HEK293T (cell line): Measurements from ENCODE around the gene ST6GAL1.

Experiments
- CTCF ChIA-PET: fragments of 350-600 bp; formaldehyde crosslinking; extraction: SDS; loops from one replicate; lab custom pipeline; 2021; ENCODE audit warnings: antibody characterized with exemption, inconsistent platforms; lab: Yijun Ruan, JAX
- POLR2A ChIA-PET: fragments of 350-600 bp; formaldehyde crosslinking; extraction: SDS; loops from one replicate; lab custom pipeline; 2020; ENCODE audit warnings: antibody characterized with exemption, inconsistent platforms; lab: Yijun Ruan, JAX
- DNase-seq: peaks from one replicate; pipeline ENCODE4 v3.0.0; 2012; ENCODE audit warnings: mixed read lengths; ENCODE audit errors: extremely low spot score
- ARNT ChIP-seq: fragments of 450-650 bp; IDR thresholded peaks from 2 replicates; pipeline ENCODE4 v1.6.1; 2017; ENCODE audit warnings: mild to moderate bottlenecking
- BHLHE40 ChIP-seq: fragments of 450-650 bp; IDR thresholded peaks from 2 replicates; pipeline ENCODE4 v1.6.1; 2016; ENCODE audit warnings: mild to moderate bottlenecking, moderate library complexity, borderline replicate concordance
- CTBP1 ChIP-seq: fragments of 450-650 bp; IDR thresholded peaks from 2 replicates; pipeline ENCODE4 v1.6.1; 2016; ENCODE audit warnings: borderline replicate concordance
- ELF4 ChIP-seq: fragments of 450-650 bp; IDR thresholded peaks from 2 replicates; pipeline ENCODE4 v1.6.1; 2017; ENCODE audit warnings: antibody characterized with exemption
- FOXA1 ChIP-seq: fragments of 450-650 bp; IDR thresholded peaks from 2 replicates; pipeline ENCODE4 v1.6.1; 2016; ENCODE audit warnings: mild to moderate bottlenecking
- FOXK2 ChIP-seq: fragments of 450-650 bp; IDR thresholded peaks from 2 replicates; pipeline ENCODE4 v1.6.1; 2016; ENCODE audit warnings: mild to moderate bottlenecking
- FOXM1 ChIP-seq: fragments of 450-650 bp; IDR thresholded peaks from 2 replicates; pipeline ENCODE4 v1.6.1; 2017; ENCODE audit warnings: mild to moderate bottlenecking, borderline replicate concordance
- HDGF ChIP-seq: fragments of 450-650 bp; IDR thresholded peaks from 2 replicates; pipeline ENCODE4 v1.6.1; 2017; ENCODE audit warnings: antibody characterized with exemption, borderline replicate concordance
- L3MBTL2 ChIP-seq: fragments of 450-650 bp; conservative IDR thresholded peaks from 2 replicates; pipeline ENCODE4 v1.6.1; 2016; ENCODE audit warnings: mild to moderate bottlenecking
- LEF1 ChIP-seq: fragments of 450-650 bp; IDR thresholded peaks from 2 replicates; pipeline ENCODE4 v1.6.1; 2017; ENCODE audit warnings: mild to moderate bottlenecking, borderline replicate concordance
- NFRKB ChIP-seq: fragments of 450-650 bp; IDR thresholded peaks from 2 replicates; pipeline ENCODE4 v1.6.1; 2016; ENCODE audit warnings: mild to moderate bottlenecking, moderate library complexity
- SP1 ChIP-seq: fragments of 450-650 bp; IDR thresholded peaks from 2 replicates; pipeline ENCODE4 v1.6.1; 2017
- SUZ12 ChIP-seq: fragments of 450-650 bp; IDR thresholded peaks from 2 replicates; pipeline ENCODE4 v1.6.1; 2016; ENCODE audit warnings: mild to moderate bottlenecking
- TARDBP ChIP-seq: fragments of 450-650 bp; IDR thresholded peaks from 2 replicates; pipeline ENCODE4 v1.6.1; 2016
- ZNF384 ChIP-seq: fragments of 450-650 bp; IDR thresholded peaks from 2 replicates; pipeline ENCODE4 v1.6.1; 2016
- TF ChIP-seq, protein P1 (sequence below): fragments of 450-650 bp; IDR thresholded peaks from 2 replicates; pipeline ENCODE4 v1.6.1; 2016

Gene ST6GAL1

DNA sequence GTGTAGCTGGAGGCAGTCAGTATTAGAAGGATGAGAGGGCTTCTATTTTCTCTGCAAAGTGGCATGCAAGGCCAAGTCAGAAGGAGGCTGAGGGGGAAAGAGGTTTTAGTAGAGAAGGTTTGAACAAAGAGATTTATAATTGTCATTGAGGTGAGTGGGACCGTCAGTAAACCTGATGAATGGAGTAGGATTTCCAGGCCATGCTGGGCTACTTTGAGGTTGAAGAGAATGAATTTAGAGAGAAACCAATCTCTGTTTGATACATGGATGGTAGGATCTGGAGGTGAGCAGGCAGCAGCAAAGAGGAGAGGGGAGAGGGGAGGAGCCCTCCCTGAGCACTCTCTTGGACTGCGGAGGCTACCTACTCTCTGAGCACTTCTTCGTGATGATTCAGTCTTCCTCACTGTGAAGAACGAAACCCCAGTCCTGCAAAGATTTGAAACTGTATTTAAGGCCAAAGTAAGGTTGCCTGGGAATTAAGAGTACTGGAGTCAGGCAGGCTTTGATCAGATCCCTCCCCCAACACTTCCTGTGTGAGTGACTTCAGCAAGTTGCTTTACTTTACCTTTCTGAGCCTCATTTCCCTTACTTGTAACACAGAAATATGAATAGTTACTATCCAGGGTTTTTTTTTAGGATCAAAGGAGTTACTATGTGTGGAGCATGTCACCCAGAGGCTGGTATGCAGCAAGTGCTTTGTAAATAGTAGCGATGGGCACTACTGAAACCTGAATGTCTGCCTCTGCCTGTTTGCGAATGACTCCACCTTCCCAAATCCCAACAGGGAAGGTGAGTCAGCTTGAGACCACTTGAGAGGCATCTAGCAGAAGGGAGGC, 133.2 kb downstream of the ST6GAL1 start:
- ChIA-PET CTCF (no interaction called here), POLR2A (no interaction called here)
- DNase-seq = no peak
- TF ChIP-seq L3MBTL2 = no peak
- no peak for TF ChIP-seq SP1

DNA sequence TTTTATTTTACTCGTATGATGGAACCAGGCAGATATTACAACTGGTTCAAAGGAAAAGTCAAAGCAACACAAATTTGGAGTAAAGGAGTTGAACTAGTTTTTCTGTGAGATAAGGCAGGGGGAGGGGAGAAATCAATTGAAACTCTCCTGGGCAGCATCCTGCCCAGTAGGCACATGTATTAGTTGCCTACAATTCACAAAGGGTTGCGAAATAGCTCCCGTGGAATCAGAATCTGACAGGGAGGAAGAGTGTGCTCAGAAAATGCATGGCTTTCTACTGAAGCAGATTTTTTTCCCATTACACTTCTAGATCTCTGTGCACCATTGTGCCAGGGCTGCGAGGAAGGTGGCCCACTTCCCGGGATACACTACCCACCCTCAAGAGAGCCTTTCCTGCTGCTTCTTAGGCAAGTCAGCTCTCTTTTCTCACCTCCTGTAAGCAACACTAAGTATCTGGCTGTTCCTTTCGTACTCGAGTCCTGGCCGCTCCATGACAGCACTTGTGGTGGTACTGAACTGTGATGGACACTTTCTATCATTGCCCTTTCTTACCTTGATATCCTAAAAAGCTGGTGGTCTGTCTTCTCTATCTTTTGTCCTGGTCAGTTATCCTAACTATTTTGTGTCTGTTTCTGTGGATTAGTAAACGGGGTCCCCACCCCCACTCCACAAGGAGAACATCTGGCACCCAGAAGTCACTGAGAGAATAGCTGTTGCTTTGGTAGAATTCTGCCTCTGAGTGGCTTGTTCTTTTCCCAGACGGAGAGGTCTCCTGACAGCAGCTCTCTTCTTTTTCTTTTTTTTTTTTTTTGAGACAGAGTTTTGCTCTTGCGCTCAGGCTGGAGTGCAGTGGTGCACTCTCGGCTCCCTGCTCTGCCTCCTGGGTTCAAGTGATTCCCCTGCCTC, 134.1 kb downstream of the ST6GAL1 start:
- no peak for TF ChIP-seq ZNF384
- TF ChIP-seq ELF4 = no peak
- TF ChIP-seq NFRKB = no peak
- TF ChIP-seq ARNT = no peak
- no peak for TF ChIP-seq FOXM1
- TF ChIP-seq LEF1 = no peak
- no peak for TF ChIP-seq BHLHE40
- TF ChIP-seq FOXK2 = no peak
- TF ChIP-seq TARDBP = no peak
- no peak for TF ChIP-seq HDGF
- TF ChIP-seq, protein P1, sequence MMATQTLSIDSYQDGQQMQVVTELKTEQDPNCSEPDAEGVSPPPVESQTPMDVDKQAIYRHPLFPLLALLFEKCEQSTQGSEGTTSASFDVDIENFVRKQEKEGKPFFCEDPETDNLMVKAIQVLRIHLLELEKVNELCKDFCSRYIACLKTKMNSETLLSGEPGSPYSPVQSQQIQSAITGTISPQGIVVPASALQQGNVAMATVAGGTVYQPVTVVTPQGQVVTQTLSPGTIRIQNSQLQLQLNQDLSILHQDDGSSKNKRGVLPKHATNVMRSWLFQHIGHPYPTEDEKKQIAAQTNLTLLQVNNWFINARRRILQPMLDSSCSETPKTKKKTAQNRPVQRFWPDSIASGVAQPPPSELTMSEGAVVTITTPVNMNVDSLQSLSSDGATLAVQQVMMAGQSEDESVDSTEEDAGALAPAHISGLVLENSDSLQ = no peak
- TF ChIP-seq CTBP1 = no peak
- no peak for TF ChIP-seq SP1
- CTCF ChIA-PET = no interaction called here
- POLR2A ChIA-PET = no interaction called here
- no peak for DNase-seq

DNA sequence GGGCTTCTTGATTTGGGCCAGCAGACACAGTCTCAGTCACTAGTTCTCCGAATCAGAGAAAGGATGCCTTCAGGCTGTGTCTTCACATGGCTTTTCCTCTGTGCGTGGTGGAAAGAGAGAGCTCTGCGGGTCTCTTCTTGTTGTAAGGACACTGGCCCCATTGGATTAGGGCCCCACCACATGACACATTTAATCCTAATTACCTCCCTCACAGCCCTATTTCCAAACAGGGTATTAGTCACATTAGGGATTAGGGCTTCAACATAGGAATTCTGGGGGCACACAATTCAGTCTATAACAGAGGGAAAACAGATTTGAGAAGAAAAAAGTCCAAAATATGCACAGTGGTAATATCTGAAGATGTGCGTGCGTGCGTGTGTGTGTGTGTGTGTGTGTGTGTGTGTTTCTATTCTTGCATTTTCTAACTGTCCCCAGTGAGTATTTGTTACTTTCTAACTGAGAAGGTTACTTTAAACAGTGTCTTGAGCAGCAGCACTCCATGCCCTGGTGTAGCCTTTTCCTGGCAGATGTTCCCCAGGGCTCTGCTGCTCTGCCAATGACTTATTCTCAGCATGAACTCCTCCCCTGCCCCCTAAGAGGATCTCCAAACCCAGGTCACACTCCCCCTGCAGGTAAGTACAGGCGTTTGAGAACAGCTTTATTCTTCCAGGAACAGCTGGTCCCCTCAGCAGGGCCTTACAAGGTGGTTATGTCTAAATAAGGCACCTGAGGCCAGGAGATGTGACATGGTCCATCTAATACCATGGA, 136.1 kb downstream of the ST6GAL1 start:
- DNase-seq = peak; percentile 44
- POLR2A ChIA-PET = no interaction called here
- TF ChIP-seq BHLHE40 (no peak), NFRKB (no peak), HDGF (no peak), FOXA1 (no peak), ARNT (no peak), CTBP1 (no peak), L3MBTL2 (no peak), TARDBP (no peak), FOXK2 (no peak), ZNF384 (no peak), SP1 (no peak), FOXM1 (no peak), LEF1 (no peak), ELF4 (no peak)
- TF ChIP-seq, protein P1 = no peak
- CTCF ChIA-PET = no interaction called here

DNA sequence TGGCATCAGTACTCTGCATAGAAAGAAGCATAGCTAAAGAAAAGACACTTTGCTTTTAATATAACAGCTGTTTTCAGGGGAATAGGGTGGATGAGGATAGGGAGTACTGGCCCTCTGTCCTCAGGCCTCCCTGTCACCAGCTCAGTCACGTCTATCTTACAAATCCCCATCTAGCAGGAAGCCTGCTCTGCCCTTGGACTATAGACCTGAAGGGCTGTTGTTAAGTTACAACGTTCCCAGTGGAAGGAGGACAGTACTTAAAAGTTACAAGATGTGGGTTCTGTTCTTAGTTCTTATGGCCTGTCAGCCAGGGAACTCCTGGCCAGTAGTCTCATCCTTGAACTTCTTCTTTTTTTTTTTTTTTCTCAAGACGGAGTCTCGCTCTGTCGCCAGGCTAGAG, 138.5 kb downstream of the ST6GAL1 start:
- no peak for DNase-seq
- POLR2A ChIA-PET = no interaction called here
- TF ChIP-seq SUZ12 = no peak
- no peak for TF ChIP-seq SP1
- CTCF ChIA-PET = no interaction called here

DNA sequence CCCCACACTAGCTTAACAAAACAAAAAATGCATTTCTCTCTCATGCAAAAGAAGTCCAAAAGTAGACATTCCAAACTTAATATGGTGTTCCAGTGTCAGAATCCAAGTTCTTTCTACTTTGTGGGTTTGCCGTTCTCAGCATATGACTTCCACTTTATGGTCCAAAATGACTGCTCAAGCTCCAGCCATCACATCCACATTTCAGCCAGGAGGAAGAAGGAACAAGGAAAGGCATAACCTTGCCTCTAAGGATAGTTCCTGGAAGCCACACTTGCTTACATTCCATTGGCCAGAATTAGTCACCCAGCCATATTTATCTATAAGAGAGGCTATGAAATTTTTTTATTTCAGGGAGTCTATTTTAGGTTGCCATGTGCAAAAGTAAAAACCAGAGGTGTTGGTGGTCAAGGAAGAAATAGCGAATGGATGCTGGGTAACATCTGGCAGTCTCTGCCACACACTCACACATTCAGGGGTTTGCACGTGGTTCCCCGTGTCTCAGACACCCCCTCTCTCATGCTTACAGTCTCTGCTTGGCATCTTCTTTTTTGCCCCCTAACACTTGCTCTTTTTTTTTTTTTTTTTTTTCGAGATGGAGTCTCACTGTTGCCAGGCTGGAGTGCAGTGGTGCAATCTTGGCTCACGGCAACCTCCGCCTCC, 139.7 kb downstream of the ST6GAL1 start:
- no peak for DNase-seq
- CTCF ChIA-PET = interaction anchor here (0.6 kb wide), 1 partner anchor 95 kb away, joined by 3 read pairs; no protein-coding TSS in a partner anchor
- POLR2A ChIA-PET = no interaction called here
- no peak for TF ChIP-seq CTBP1
- TF ChIP-seq SUZ12 = no peak
- no peak for TF ChIP-seq ELF4
- TF ChIP-seq L3MBTL2 = no peak

DNA sequence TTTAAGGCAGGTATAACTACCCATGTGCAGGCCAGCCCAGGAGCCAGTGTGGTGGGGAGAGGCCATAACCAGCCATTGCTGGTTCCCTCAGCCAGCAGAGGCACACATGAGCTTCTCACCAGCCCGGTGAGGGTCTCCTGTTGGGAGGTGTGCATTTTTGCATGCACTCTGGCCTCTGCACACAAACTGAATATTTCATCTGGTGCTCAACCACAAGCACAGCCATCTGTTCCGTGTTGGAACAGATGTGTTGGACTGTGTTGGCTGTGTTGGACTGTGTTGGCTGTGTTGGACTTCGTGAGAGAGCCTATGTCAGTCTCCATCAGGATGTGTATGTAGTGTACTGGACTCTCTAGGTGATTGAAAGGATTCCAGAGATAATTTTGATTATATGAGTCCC, 141.8 kb downstream of the ST6GAL1 start:
- POLR2A ChIA-PET = no interaction called here
- CTCF ChIA-PET = no interaction called here
- TF ChIP-seq NFRKB = no peak
- no peak for TF ChIP-seq TARDBP
- TF ChIP-seq ELF4 = no peak
- no peak for TF ChIP-seq FOXA1
- no peak for TF ChIP-seq ZNF384
- TF ChIP-seq L3MBTL2 = no peak
- TF ChIP-seq CTBP1 = no peak
- no peak for TF ChIP-seq LEF1
- TF ChIP-seq ARNT = no peak
- TF ChIP-seq SUZ12 = no peak
- TF ChIP-seq FOXK2 = no peak
- DNase-seq = no peak
